H1 (cell line): ENCODE data around the gene ATAD3A. TPM values are rescaled to one million over a fixed set of nuclear protein-coding genes. Genes with fewer than 3 reads are reported as not detected.

Experiments
- CTCF ChIA-PET: fragments of 300-600 bp; sonication (Branson Sonifier 250); formaldehyde crosslinking; loops from one replicate; lab custom pipeline; 2021; ENCODE audit not compliant: partially characterized antibody; lab: Charles Lee
- POLR2A ChIA-PET: fragments of 300-600 bp; sonication (Branson Sonifier 250); formaldehyde crosslinking; loops from one replicate; lab custom pipeline; 2021; ENCODE audit warnings: inconsistent platforms; ENCODE audit not compliant: partially characterized antibody; lab: Charles Lee
- DNase-seq, 2 experiments: peaks; one replicate each; pipeline versions ENCODE4 v3.0.0 to v3.0.0-alpha.2; 2010 to 2022; ENCODE audit warnings: low spot score in 2 of 2, low read depth in 1 of 2, mixed read lengths in 1 of 2
- FAIRE-seq: peaks from 2 replicates; lab custom pipeline; 2011; peaks lifted over from hg19 to GRCh38; lab: Jason Lieb, UNC
- H2AFZ ChIP-seq: 2 replicates; pipeline ENCODE4 v1.8.1; 2012; ENCODE audit warnings: low read length, inconsistent platforms
- H2AK5ac ChIP-seq: 2 replicates; pipeline ENCODE4 v1.6.1; 2013; ENCODE audit warnings: low read depth, low read length
- H2BK120ac ChIP-seq: replicated peaks from 2 replicates; pipeline ENCODE3; 2013; ENCODE audit warnings: low read depth, low read length, inconsistent platforms
- H2BK12ac ChIP-seq: 2 replicates; pipeline ENCODE4 v1.6.1; 2013; ENCODE audit warnings: low read depth, low read length
- H2BK15ac ChIP-seq: 2 replicates; pipeline ENCODE4 v1.6.1; 2013; ENCODE audit warnings: low read length
- H2BK20ac ChIP-seq: 2 replicates; pipeline ENCODE4 v1.6.1; 2013; ENCODE audit warnings: low read length
- H2BK5ac ChIP-seq: 2 replicates; pipeline ENCODE4 v1.6.1; 2013; ENCODE audit warnings: low read depth, low read length
- H3K14ac ChIP-seq: 2 replicates; pipeline ENCODE4 v1.6.1; 2013; ENCODE audit warnings: inconsistent platforms; ENCODE audit not compliant: insufficient read length
- H3K18ac ChIP-seq: 2 replicates; pipeline ENCODE4 v1.6.1; 2013; ENCODE audit warnings: low read length; ENCODE audit errors: extremely low read depth
- H3K23ac ChIP-seq: 2 replicates; pipeline ENCODE4 v1.6.1; 2013; ENCODE audit warnings: inconsistent platforms; ENCODE audit not compliant: insufficient read length
- H3K23me2 ChIP-seq: 2 replicates; pipeline ENCODE4 v1.6.1; 2013; ENCODE audit warnings: low read depth, low read length
- H3K27ac ChIP-seq: 2 replicates; pipeline ENCODE4 v1.6.1; 2011; ENCODE audit warnings: low read depth, low read length, inconsistent platforms
- H3K27me3 ChIP-seq, 4 experiments: replicated peaks in 1 of 4; 1 replicate in 1 of 4; 2 replicates in 3 of 4; pipeline versions ENCODE4 v1.6.1 to v1.8.1; 2011 to 2013; ENCODE audit warnings: low read length in 3 of 4, mild to moderate bottlenecking in 3 of 4, inconsistent platforms in 2 of 4, mixed read lengths in 2 of 4, moderate library complexity in 1 of 4; ENCODE audit not compliant: control insufficient read depth in 3 of 4, insufficient read depth in 3 of 4; ENCODE audit errors: extremely low read depth in 1 of 4
- H3K36me3 ChIP-seq, 4 experiments: 2 replicates each; pipeline versions ENCODE4 v1.6.1 to v1.8.1; 2011 to 2013; ENCODE audit warnings: mild to moderate bottlenecking in 4 of 4, low read length in 3 of 4, moderate library complexity in 2 of 4, control low read depth in 1 of 4, inconsistent platforms in 1 of 4; ENCODE audit not compliant: insufficient read depth in 4 of 4, control insufficient read depth in 2 of 4
- H3K4ac ChIP-seq: replicated peaks from 2 replicates; pipeline ENCODE3; 2013; ENCODE audit warnings: low read length, low read depth, mixed read lengths, inconsistent platforms; ENCODE audit not compliant: insufficient read length
- H3K4me1 ChIP-seq, 4 experiments: replicated peaks in 1 of 4; 1 replicate in 1 of 4; 2 replicates in 3 of 4; pipeline versions ENCODE4 v1.6.1 to v1.8.1; 2011 to 2013; ENCODE audit warnings: low read length in 3 of 4, inconsistent platforms in 2 of 4, mixed read lengths in 1 of 4; ENCODE audit not compliant: insufficient read depth in 4 of 4, control insufficient read depth in 3 of 4
- H3K4me2 ChIP-seq, 2 experiments: 2 replicates each; pipeline versions ENCODE4 v1.6.1 to v1.8.1; 2011 to 2013; ENCODE audit warnings: low read depth in 2 of 2, low read length in 2 of 2, control low read depth in 1 of 2, inconsistent platforms in 1 of 2, mild to moderate bottlenecking in 1 of 2; ENCODE audit not compliant: insufficient read depth in 1 of 2
- H3K4me3 ChIP-seq, 4 experiments: fragments of 200-600, 300-600 bp in 1 of 4; sonication (generic), shearing (Covaris generic), sonication (Bioruptor Twin) in 1 of 4; 2 replicates each; pipeline versions ENCODE4 v1.5.1 to v1.8.1; 2011 to 2016; ENCODE audit warnings: low read length in 4 of 4, low read depth in 3 of 4, control low read depth in 2 of 4, inconsistent platforms in 2 of 4, mild to moderate bottlenecking in 2 of 4, mixed read lengths in 1 of 4, moderate library complexity in 1 of 4; ENCODE audit not compliant: insufficient read depth in 2 of 4; ENCODE audit errors: extremely low read depth in 1 of 4
- H3K56ac ChIP-seq: replicated peaks from 2 replicates; pipeline ENCODE3; 2013; ENCODE audit warnings: low read depth, mild to moderate bottlenecking, mixed read lengths, low read length, inconsistent platforms; ENCODE audit not compliant: insufficient read length
- H3K79me1 ChIP-seq: 2 replicates; pipeline ENCODE4 v1.6.1; 2013; ENCODE audit warnings: low read depth, low read length, control low read depth
- H3K79me2 ChIP-seq, 2 experiments: 2 replicates each; pipeline versions ENCODE4 v1.6.1 to v1.8.1; 2012 to 2013; ENCODE audit warnings: low read length in 2 of 2, mild to moderate bottlenecking in 2 of 2, inconsistent platforms in 1 of 2; ENCODE audit not compliant: insufficient read depth in 2 of 2, control insufficient read depth in 1 of 2
- H3K9ac ChIP-seq, 4 experiments: replicated peaks in 1 of 4; 1 replicate in 1 of 4; 2 replicates in 3 of 4; pipeline versions ENCODE4 v1.6.1 to v1.8.1; 2011 to 2013; ENCODE audit warnings: low read depth in 3 of 4, low read length in 3 of 4, control low read depth in 2 of 4, mild to moderate bottlenecking in 2 of 4, moderate library complexity in 2 of 4, inconsistent platforms in 1 of 4; ENCODE audit errors: extremely low read depth in 1 of 4
- H3K9me3 ChIP-seq, 2 experiments: 2 replicates each; pipeline versions ENCODE4 v1.6.1 to v1.8.1; 2012 to 2013; ENCODE audit warnings: mild to moderate bottlenecking in 2 of 2, moderate library complexity in 2 of 2, control low read depth in 1 of 2, inconsistent platforms in 1 of 2, low read depth in 1 of 2, low read length in 1 of 2, mixed read lengths in 1 of 2; ENCODE audit not compliant: insufficient read depth in 2 of 2
- H4K20me1 ChIP-seq, 2 experiments: replicated peaks in 1 of 2; 2 replicates each; pipeline versions ENCODE3 to v1.8.1; 2011 to 2013; ENCODE audit warnings: inconsistent platforms in 2 of 2, low read length in 2 of 2, mild to moderate bottlenecking in 1 of 2; ENCODE audit not compliant: insufficient read depth in 2 of 2, control insufficient read depth in 1 of 2
- H4K5ac ChIP-seq: 2 replicates; pipeline ENCODE4 v1.6.1; 2013; ENCODE audit warnings: low read length, low read depth, mixed read lengths, inconsistent platforms; ENCODE audit not compliant: insufficient read length
- H4K8ac ChIP-seq: 2 replicates; pipeline ENCODE4 v1.8.0; 2013; ENCODE audit warnings: mild to moderate bottlenecking, moderate library complexity, low read length, inconsistent platforms; ENCODE audit not compliant: insufficient read depth; ENCODE audit errors: extremely low read depth
- H4K91ac ChIP-seq: replicated peaks from 2 replicates; pipeline ENCODE3; 2013; ENCODE audit warnings: low read length, mixed read lengths, inconsistent platforms; ENCODE audit not compliant: insufficient read length
- JUND ChIP-seq: IDR thresholded peaks from 2 replicates; pipeline ENCODE4 v1.6.1; 2011; ENCODE audit warnings: mild to moderate bottlenecking, improper control_type of control experiment, low read length
- RAD21 ChIP-seq, 2 experiments: IDR thresholded peaks in 1 of 2; conservative IDR thresholded peaks in 1 of 2; 2 replicates each; pipeline ENCODE4 v1.6.1; 2011; ENCODE audit warnings: low read depth in 2 of 2, low read length in 2 of 2, improper control_type of control experiment in 1 of 2, inconsistent platforms in 1 of 2, mild to moderate bottlenecking in 1 of 2, moderate library complexity in 1 of 2
- SUZ12 ChIP-seq: fragments of 200-600 bp; sonication (generic); IDR thresholded peaks from 2 replicates; pipeline ENCODE4 v1.6.1; 2012; ENCODE audit warnings: mild to moderate bottlenecking, inconsistent platforms, low read length, moderate library complexity, mixed read lengths
- WGBS, 2 experiments: shearing (Covaris generic) in 1 of 2; methylation state at CpG; one replicate each; pipeline versions ENCODE4 v1.1.6 to v1.1.7; 2013 to 2015; ENCODE audit warnings: low lambda C conversion rate in 2 of 2, mixed read lengths in 2 of 2, inconsistent platforms in 1 of 2, low coverage in 1 of 2, missing lambda C conversion rate in 1 of 2; ENCODE audit not compliant: insufficient replicate concordance in 2 of 2, insufficient coverage in 1 of 2, insufficient read length in 1 of 2; ENCODE audit errors: extremely low coverage in 1 of 2, missing lambda C conversion rate in 1 of 2; 5-methylcytosine and 5-hydroxymethylcytosine counted together
- polyA plus RNA-seq, 7 experiments: library from polyadenylated mRNA; depleted of rRNA in 3 of 7; stranded (reverse) in 5 of 7; unstranded in 2 of 7; fragments of >200 nt in 5 of 7; fragments of 200-250 nt in 2 of 7; gene quantifications; 1 replicate in 5 of 7; 2 replicates in 1 of 7; 4 replicates in 1 of 7; pipeline versions ENCODE4 v1.2.1 to v1.2.3, GENCODE V29; 2011 to 2013; ENCODE audit warnings: missing spikeins in 2 of 7, mixed read lengths in 2 of 7
- total RNA-seq: library from RNA; stranded (reverse); fragmentation: NEBNext Ultra II Directional; extraction: Animal tissue kit (Norgen Biotek cat#: 25700); gene quantifications from 2 replicates; pipeline ENCODE4 v1.2.1, GENCODE V29; 2021
- TF ChIP-seq, protein P1 (sequence below): IDR thresholded peaks from 2 replicates; pipeline ENCODE4 v1.6.1; 2012; ENCODE audit warnings: low read length, inconsistent platforms

The ATAD3A gene
- total and polyA plus RNA-seq, 2 of the 8 experiments (the other 6 are each of a cell fraction or from before 2014, with no cell fraction given), result 28.3 to 64.7 TPM

DNA sequence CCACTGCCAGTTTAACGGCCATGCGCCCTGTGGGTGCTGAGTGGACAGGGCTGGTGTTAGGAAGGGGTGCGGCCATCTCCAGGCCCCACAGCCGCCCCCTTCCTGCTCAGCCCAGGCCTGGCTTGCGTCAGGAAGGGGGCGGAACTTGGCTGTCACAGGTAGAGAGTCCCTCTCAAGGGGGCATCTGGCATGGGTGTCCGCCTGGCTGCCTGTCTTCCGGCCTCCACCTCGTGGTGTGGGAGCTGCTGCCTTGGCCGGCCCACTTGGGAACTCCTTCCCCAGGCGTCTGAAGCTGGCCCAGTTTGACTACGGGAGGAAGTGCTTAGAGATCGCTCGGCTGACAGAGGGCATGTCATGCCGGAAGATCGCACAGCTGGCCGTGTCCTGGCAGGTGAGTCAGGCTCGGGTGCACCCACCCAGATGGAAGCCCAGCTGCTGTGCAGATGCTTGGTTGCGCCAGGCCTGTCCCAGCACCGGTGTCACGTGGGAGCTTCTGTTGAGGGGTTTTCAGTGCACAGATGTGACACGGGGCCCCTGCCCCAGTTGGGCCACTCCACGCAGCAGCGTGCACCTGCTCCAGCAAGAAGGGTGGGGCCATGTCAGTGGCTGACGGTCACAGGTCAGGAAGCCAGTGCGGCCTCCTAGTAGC lies 49.5 kb upstream of the ATAD3A start:
- 0 out of 2 replicates have a peak overlapping the region, but pooled peaks have one; percentile 61 for H2BK15ac ChIP-seq
- WGBS, 2 experiments, result 93% methylated on average over 26 of the region's 26 CpGs; no CpG with 5 or more reads in 1 of the 2 experiments
- no peak overlapping the region for H4K5ac ChIP-seq
- H4K91ac ChIP-seq, result no peak overlapping the region
- no peak overlapping the region for H3K18ac ChIP-seq
- ChIA-PET POLR2A (interaction anchor here (0.6 to 3.8 kb wide), 8 partner anchors 21 to 215 kb away, joined by 3 to 10 read pairs (median 3); partner anchors contain the start of genes ANKRD65 and MRPL20), CTCF (interaction anchor here (0.6 to 2.0 kb wide), 11 partner anchors 9 to 162 kb away, joined by 3 to 7 read pairs (median 4); no protein-coding TSS in a partner anchor)
- no peak overlapping the region for H2BK120ac ChIP-seq
- H2AK5ac ChIP-seq, result no peak overlapping the region
- no peak overlapping the region for H3K27ac ChIP-seq
- no peak overlapping the region for H3K14ac ChIP-seq
- no peaks in the 10 kb centered on the region for H3K27me3 ChIP-seq
- no peak overlapping the region for H2BK5ac ChIP-seq
- no peak overlapping the region for H3K56ac ChIP-seq
- no peak for TF ChIP-seq JUND
- TF ChIP-seq, protein P1, sequence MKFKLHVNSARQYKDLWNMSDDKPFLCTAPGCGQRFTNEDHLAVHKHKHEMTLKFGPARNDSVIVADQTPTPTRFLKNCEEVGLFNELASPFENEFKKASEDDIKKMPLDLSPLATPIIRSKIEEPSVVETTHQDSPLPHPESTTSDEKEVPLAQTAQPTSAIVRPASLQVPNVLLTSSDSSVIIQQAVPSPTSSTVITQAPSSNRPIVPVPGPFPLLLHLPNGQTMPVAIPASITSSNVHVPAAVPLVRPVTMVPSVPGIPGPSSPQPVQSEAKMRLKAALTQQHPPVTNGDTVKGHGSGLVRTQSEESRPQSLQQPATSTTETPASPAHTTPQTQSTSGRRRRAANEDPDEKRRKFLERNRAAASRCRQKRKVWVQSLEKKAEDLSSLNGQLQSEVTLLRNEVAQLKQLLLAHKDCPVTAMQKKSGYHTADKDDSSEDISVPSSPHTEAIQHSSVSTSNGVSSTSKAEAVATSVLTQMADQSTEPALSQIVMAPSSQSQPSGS, result no peak
- no peak for TF ChIP-seq RAD21 (IDR thresholded peaks at IDR 0.05 in 1 of 2, conservative IDR thresholded peaks at IDR 0.05 in 1 of 2; ENCODE audit: low read depth in 2 of 2, low read length in 2 of 2)
- TF ChIP-seq SUZ12, result no peak
- no peak overlapping the region for H2BK12ac ChIP-seq
- H3K79me2 ChIP-seq, result no peaks in the 10 kb centered on the region
- no peaks in the 10 kb centered on the region for H3K79me1 ChIP-seq
- no peak overlapping the region for H2AFZ ChIP-seq
- no peak overlapping the region for H3K4me3 ChIP-seq
- no peaks in the 10 kb centered on the region for H3K9me3 ChIP-seq
- H3K23me2 ChIP-seq, result no peaks in the 10 kb centered on the region
- H3K4me1 ChIP-seq, result no peaks in the 10 kb centered on the region
- no peak overlapping the region for H3K4ac ChIP-seq
- no peak for FAIRE-seq
- no peak overlapping the region for H2BK20ac ChIP-seq
- no peak overlapping the region for H3K4me2 ChIP-seq
- H4K8ac ChIP-seq, result no peak overlapping the region; the same call in 1 of the 2 replicates
- no peak overlapping the region for H3K9ac ChIP-seq
- H3K36me3 ChIP-seq, result no peaks in the 10 kb centered on the region
- no peak overlapping the region for H3K23ac ChIP-seq
- DNase-seq, result no peak
- no peaks in the 10 kb centered on the region for H4K20me1 ChIP-seq
